Measurements from ENCODE around the gene CHIC2. TPM values are rescaled to one million over a fixed set of nuclear protein-coding genes. Genes with fewer than 3 reads are reported as not detected.
A peak's percentile ranks its signal among the peaks of the same experiment; 100 is the strongest.

The CHIC2 gene
- total RNA-seq, 6 experiments from 2014 or later: 23.5 to 30.2 (median 27.5) TPM

GRCh38 chr4:54099748-54100574 lies 35.6 kb upstream of the CHIC2 start, which contains the start of gene GSX2:
Gene GSX2, plus strand, starts transcription at chr4:54100163. Its CDS starts 182 bp downstream, at chr4:54100345.
- no peak for DNase-seq
- Mint-ChIP-seq H3K4me3 (peak within 1 kb of the TSS; percentile 75), H3K27ac (no peak within 1 kb of the TSS), H3K9me3 (no peaks in the 10 kb centered on the region), H3K36me3 (ENCODE audit: low read depth) (peaks cover 10% of the 10 kb centered on the region), H3K27me3 (ENCODE audit: insufficient read depth) (peaks cover 70% of the 10 kb centered on the region), H3K4me1 (ENCODE audit: low read depth) (peaks cover 59% of the 10 kb centered on the region)
- TF ChIP-seq CTCF (IDR thresholded peaks at IDR 0.05): no peak

- Mint-ChIP-seq H3K36me3 (ENCODE audit: low read depth) (peaks cover 10% of the 10 kb centered on the region), H3K27ac (no peak overlapping the region), H3K9me3 (no peaks in the 10 kb centered on the region), H3K4me3 (peak overlapping the region; percentile 75), H3K27me3 (ENCODE audit: insufficient read depth) (peaks cover 70% of the 10 kb centered on the region), H3K4me1 (ENCODE audit: low read depth) (peaks cover 53% of the 10 kb centered on the region)
- DNase-seq: no peak
- TF ChIP-seq CTCF (IDR thresholded peaks at IDR 0.05): no peak
These were observed 34.9 kb upstream of the CHIC2 start for GRCh38 chr4:54099287-54099747.

GRCh38 chr4:54098375-54098774 lies 34.0 kb upstream of the CHIC2 start:
- H3K27me3 Mint-ChIP-seq (ENCODE audit: insufficient read depth): peaks cover 64% of the 10 kb centered on the region
- H3K4me3 Mint-ChIP-seq: no peak overlapping the region
- H3K4me1 Mint-ChIP-seq (ENCODE audit: low read depth): peaks cover 43% of the 10 kb centered on the region

GRCh38 chr4:54097152-54097551 lies 32.7 kb upstream of the CHIC2 start:
- H3K9me3 Mint-ChIP-seq: no peaks in the 10 kb centered on the region
- no peak overlapping the region for H3K27ac Mint-ChIP-seq
- H3K27me3 Mint-ChIP-seq (ENCODE audit: insufficient read depth): peaks cover 56% of the 10 kb centered on the region
- TF ChIP-seq CTCF (IDR thresholded peaks at IDR 0.05): no peak
- peaks cover 33% of the 10 kb centered on the region for H3K4me1 Mint-ChIP-seq (ENCODE audit: low read depth)
- DNase-seq: no peak
- no peaks in the 10 kb centered on the region for H3K36me3 Mint-ChIP-seq (ENCODE audit: low read depth)
- no peak overlapping the region for H3K4me3 Mint-ChIP-seq

More at GRCh38 chr4:54098375-54098774, 34.0 kb upstream of the CHIC2 start:
- no peak for DNase-seq
- no peak for TF ChIP-seq CTCF (IDR thresholded peaks at IDR 0.05)
- Mint-ChIP-seq H3K9me3 (no peaks in the 10 kb centered on the region), H3K36me3 (ENCODE audit: low read depth) (peaks cover 10% of the 10 kb centered on the region), H3K27ac (no peak overlapping the region)

GRCh38 chr4:54096295-54096962 lies 32.0 kb upstream of the CHIC2 start:
- H3K9me3 Mint-ChIP-seq: no peaks in the 10 kb centered on the region
- TF ChIP-seq CTCF (IDR thresholded peaks at IDR 0.05): no peak
- H3K36me3 Mint-ChIP-seq (ENCODE audit: low read depth): no peaks in the 10 kb centered on the region
- no peak overlapping the region for H3K4me3 Mint-ChIP-seq
- DNase-seq: no peak
- H3K4me1 Mint-ChIP-seq (ENCODE audit: low read depth): peaks cover 36% of the 10 kb centered on the region
- H3K27me3 Mint-ChIP-seq (ENCODE audit: insufficient read depth): peaks cover 49% of the 10 kb centered on the region
- H3K27ac Mint-ChIP-seq: no peak overlapping the region
